Lower leg skin (tissue), 4 donors: ENCODE measurements around the gene MAD1L1. TPM values are rescaled to one million over a fixed set of nuclear protein-coding genes. Genes with fewer than 3 reads are reported as not detected.

Experiments
- DNase-seq, 2 donors: peaks; one replicate each; pipeline ENCODE4 v3.0.0-alpha.2; 2019; ENCODE audit warnings: low spot score in 2 of 2
- H3K4me3 ChIP-seq: fragments of 200-600 bp; sonication (generic); 2 replicates; pipeline ENCODE4 v1.5.1; 2017; ENCODE audit warnings: mild to moderate bottlenecking, low read depth; ENCODE audit not compliant: poor library complexity, severe bottlenecking
- POLR2A ChIP-seq, 2 donors: fragments of 450-650 bp; IDR thresholded peaks; one replicate each; pipeline ENCODE4 v1.6.1; 2016 to 2017; ENCODE audit warnings: antibody characterized with exemption in 2 of 2, mild to moderate bottlenecking in 1 of 2, moderate library complexity in 1 of 2
- WGBS, 2 donors: methylation state at CpG; one replicate each; pipeline ENCODE4 v1.1.5; 2018; 5-methylcytosine and 5-hydroxymethylcytosine counted together
- intact Hi-C: fragments of 100-400 bp; cut with DNase I; formaldehyde crosslinking; loops from one replicate; pipeline ENCODE4 v1.15.0; 2023; ENCODE audit warnings: low total_unique reads
- total RNA-seq, 4 donors: library from RNA; depleted of rRNA; stranded (reverse); fragments of >200 nt; gene quantifications; one replicate each; pipeline ENCODE4 v1.1.0, GENCODE V29; 2016
- TF ChIP-seq, protein P1 (sequence below), 3 donors: fragments of 450-650 bp; IDR thresholded peaks; one replicate each; pipeline ENCODE4 v1.5.1; 2016; ENCODE audit warnings: antibody characterized with exemption in 3 of 3, mild to moderate bottlenecking in 3 of 3, moderate library complexity in 2 of 3

Gene MAD1L1
- total RNA-seq, 4 donors from 2014 or later: 37.7 to 77.8 (median 59.4) TPM

- TF ChIP-seq, protein P1, sequence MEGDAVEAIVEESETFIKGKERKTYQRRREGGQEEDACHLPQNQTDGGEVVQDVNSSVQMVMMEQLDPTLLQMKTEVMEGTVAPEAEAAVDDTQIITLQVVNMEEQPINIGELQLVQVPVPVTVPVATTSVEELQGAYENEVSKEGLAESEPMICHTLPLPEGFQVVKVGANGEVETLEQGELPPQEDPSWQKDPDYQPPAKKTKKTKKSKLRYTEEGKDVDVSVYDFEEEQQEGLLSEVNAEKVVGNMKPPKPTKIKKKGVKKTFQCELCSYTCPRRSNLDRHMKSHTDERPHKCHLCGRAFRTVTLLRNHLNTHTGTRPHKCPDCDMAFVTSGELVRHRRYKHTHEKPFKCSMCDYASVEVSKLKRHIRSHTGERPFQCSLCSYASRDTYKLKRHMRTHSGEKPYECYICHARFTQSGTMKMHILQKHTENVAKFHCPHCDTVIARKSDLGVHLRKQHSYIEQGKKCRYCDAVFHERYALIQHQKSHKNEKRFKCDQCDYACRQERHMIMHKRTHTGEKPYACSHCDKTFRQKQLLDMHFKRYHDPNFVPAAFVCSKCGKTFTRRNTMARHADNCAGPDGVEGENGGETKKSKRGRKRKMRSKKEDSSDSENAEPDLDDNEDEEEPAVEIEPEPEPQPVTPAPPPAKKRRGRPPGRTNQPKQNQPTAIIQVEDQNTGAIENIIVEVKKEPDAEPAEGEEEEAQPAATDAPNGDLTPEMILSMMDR (IDR thresholded peaks at IDR 0.05): no peak
- no peak for TF ChIP-seq POLR2A (IDR thresholded peaks at IDR 0.05)
- intact Hi-C loops: no loop called here
- 83 to 85% methylated on average over 8 of the region's 8 CpGs for WGBS, 2 donors
These were observed 263.1 kb downstream of the MAD1L1 start for GRCh38 chr7:1969459-1970284.

GRCh38 chr7:1968397-1969111 is 264.2 kb downstream of the MAD1L1 start:
- 94 to 96% methylated on average over 33 to 36 of the region's 36 CpGs for WGBS, 2 donors
- no peak overlapping the region for H3K4me3 ChIP-seq
- TF ChIP-seq, protein P1 (IDR thresholded peaks at IDR 0.05): no peak
- TF ChIP-seq POLR2A (IDR thresholded peaks at IDR 0.05): no peak
- no peak for DNase-seq
- intact Hi-C loops: no loop called here

More at GRCh38 chr7:1969459-1970284, 263.1 kb downstream of the MAD1L1 start:
- DNase-seq: no peak
- no peak overlapping the region for H3K4me3 ChIP-seq

DNA sequence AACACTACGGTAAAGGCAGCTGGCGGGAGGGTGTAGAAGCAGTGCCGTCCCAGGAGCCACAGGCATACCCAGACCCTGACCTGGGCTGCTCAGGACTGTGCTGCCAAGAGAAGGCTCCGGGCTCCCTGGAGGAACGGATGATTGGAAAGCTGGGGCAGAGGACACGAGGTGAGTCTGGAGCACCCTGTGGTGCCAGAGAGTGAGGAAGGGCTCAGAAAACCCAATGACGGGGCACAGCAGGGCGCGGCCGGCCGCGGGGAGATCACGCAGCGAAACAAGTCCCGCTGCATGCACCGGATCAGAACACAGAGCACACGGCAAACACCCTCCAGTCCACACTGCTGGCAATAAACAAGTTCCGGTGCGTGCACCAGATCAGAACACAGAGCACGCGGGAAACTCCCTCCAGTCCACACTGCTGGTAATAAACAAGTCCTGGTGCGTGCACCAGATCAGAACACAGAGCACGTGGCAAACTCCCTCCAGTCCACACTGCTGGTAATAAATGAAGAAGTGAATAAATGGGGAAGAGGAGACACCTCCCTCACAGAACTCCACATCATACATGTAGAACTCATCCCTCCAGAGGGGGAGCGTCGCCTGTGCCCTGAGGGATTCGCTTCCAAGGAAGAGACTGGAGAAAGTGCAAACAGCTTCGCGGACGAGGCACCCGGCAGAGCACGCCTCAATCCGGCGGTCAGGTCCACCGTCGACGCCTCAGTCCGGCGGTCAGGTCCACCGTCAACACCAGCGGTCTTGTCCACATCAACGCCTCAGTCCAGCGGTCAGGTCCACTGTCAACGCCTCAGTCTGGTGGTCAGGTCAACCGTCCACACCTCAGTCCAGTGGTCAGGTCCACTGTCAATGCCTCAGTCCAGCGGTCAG is 265.0 kb downstream of the MAD1L1 start:
- TF ChIP-seq, protein P1 (IDR thresholded peaks at IDR 0.05): no peak
- no peak for TF ChIP-seq POLR2A (IDR thresholded peaks at IDR 0.05)
- no peak overlapping the region for H3K4me3 ChIP-seq
- intact Hi-C loops: no loop called here
- no peak for DNase-seq
- 94 to 98% methylated on average over 45 of the region's 45 CpGs for WGBS, 2 donors

- DNase-seq: no peak
- WGBS, 2 donors: 95 to 96% methylated on average over 26 of the region's 26 CpGs
- TF ChIP-seq, protein P1 (IDR thresholded peaks at IDR 0.05): no peak
- TF ChIP-seq POLR2A (IDR thresholded peaks at IDR 0.05): no peak
These were observed 266.0 kb downstream of the MAD1L1 start for GRCh38 chr7:1966631-1967200.

DNA sequence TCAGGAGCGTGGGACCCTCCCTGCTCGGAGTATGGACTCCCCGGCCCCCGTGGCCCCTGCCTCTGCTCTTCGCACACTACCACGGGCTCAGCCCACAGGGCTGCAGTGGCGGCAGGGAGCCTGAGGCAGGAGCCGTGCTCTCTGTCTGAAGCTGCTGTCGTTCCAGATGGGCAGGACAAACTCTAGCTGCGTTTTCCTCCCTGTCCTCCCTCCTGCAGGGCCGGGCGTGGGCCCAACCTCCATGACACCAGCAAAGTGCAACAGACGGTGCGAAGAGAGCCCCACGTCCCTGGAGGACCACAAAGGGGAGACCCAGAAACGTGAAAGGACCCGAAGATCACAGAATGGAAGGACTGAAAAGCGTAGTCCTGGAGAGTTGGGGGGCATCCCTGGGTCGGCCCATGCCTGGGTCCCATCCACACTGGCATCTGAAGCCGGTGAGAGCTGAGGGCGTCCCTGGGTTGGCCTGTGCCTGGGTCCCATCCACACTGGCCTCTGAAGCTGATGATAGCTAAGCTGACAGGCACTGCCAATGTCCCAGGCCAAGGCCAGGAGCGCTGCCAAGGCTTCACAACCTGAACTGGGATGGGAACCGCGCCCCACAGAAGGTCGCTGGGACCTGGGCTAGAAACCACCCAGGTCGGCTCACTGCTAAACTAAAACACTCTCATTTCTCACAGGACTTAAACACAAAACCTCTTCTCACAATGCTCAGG is 267.0 kb downstream of the MAD1L1 start:
- DNase-seq: no peak

More at GRCh38 chr7:1966631-1967200, 266.0 kb downstream of the MAD1L1 start:
- intact Hi-C loops: no loop called here
- no peak overlapping the region for H3K4me3 ChIP-seq

More for the DNA sequence above, 267.0 kb downstream of the MAD1L1 start:
- intact Hi-C loops: no loop called here
- 91 to 93% methylated on average over 26 of the region's 26 CpGs for WGBS, 2 donors
- TF ChIP-seq, protein P1 (IDR thresholded peaks at IDR 0.05): no peak
- TF ChIP-seq POLR2A (IDR thresholded peaks at IDR 0.05): no peak
- no peak overlapping the region for H3K4me3 ChIP-seq
